GM23338 (cell line): ENCODE data around the gene DHX8. TPM values are rescaled to one million over a fixed set of nuclear protein-coding genes. Genes with fewer than 3 reads are reported as not detected.

Experiments
- EZH2phosphoT487 ChIP-seq: fragments of 200-600 bp; sonication (generic); IDR thresholded peaks from one replicate; pipeline ENCODE4 v1.8.1; 2018; ENCODE audit warnings: antibody characterized with exemption; ENCODE audit not compliant: unreplicated experiment
- JUNB ChIP-seq: IDR thresholded peaks from one replicate; pipeline ENCODE4 v1.6.1; 2016; ENCODE audit warnings: antibody characterized with exemption; ENCODE audit not compliant: unreplicated experiment
- STAT1 ChIP-seq: IDR thresholded peaks from one replicate; pipeline ENCODE4 v1.6.1; 2016; ENCODE audit warnings: antibody characterized with exemption; ENCODE audit not compliant: unreplicated experiment
- ZNF114 ChIP-seq: fragments of 250-450 bp; sonication (Bioruptor Pico); IDR thresholded peaks from 2 replicates; pipeline ENCODE4 v1.5.0; 2020; ENCODE audit warnings: mild to moderate bottlenecking, moderate library complexity
- ZNF331 ChIP-seq: fragments of 250-450 bp; sonication (Bioruptor Pico); IDR thresholded peaks from 2 replicates; pipeline ENCODE4 v1.5.0; 2020; ENCODE audit warnings: low read depth, mild to moderate bottlenecking, moderate library complexity
- polyA plus RNA-seq: library from polyadenylated mRNA; unstranded; fragments of >200 nt; fragmentation: Nextera tagmentation; extraction: Ambion mirVana; gene quantifications from 2 replicates; pipeline ENCODE4 v1.2.1, GENCODE V29; 2016
- total RNA-seq: library from RNA; depleted of rRNA; stranded (reverse); fragments of >200 nt; shearing (Covaris generic); gene quantifications from 2 replicates; pipeline ENCODE4 v1.2.3, GENCODE V29; 2014
- TF ChIP-seq, protein P1 (sequence below): fragments of 250-450 bp; sonication (Bioruptor Pico); IDR thresholded peaks from 2 replicates; pipeline ENCODE4 v1.5.0; 2020; ENCODE audit warnings: mild to moderate bottlenecking, moderate library complexity
- TF ChIP-seq, protein P2 (sequence below): IDR thresholded peaks from one replicate; pipeline ENCODE4 v1.6.1; 2018; ENCODE audit warnings: antibody characterized with exemption; ENCODE audit not compliant: unreplicated experiment
- TF ChIP-seq, protein P3 (sequence below), 2 experiments: fragments of 200-600 bp in 1 of 2; sonication (generic) in 1 of 2; conservative IDR thresholded peaks; 2 replicates each; pipeline versions ENCODE4 v1.5.1 to v1.6.1; 2016 to 2017; ENCODE audit warnings: antibody characterized with exemption in 2 of 2, low read depth in 2 of 2, mild to moderate bottlenecking in 2 of 2, moderate library complexity in 1 of 2

The DHX8 gene
- total and polyA plus RNA-seq, 2 experiments from 2014 or later: 35.3 to 81.1 TPM

DNA sequence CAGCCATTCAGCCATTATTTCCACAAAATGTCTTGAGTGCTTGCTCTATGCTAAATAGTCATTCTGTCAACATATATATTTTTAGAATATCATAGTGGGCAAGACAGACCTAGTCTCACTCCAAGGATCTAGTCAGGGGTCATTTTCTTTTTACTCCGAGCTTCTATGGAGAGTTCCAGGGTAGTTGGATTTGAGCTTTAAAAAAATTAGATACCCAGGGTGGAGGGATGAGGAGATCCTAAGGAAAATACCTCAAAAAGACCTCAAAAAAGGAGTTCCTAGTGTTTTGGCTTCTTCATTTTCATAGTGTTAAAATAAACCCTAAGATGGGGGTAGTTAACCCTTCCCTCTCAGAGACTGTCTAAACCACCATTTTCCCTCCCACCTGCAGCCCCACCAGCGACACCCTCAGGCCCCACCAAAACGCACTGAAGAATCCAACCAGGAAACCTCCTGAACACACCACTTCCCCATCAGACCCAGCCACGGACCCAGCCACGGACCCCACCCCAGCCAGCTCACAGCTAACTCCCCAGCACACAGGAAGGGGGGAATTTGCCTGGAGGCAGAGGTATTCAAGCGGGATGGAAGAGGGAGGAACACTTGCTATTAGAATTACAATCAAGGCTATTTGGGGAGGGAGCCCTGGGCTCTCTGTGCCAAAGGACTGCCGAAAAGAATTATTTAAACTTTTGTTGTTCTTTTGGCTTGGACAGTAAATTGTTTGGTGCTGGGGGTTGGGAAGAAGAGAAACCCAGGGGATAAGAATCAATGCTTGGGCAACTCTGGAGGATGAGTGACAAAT, 60.2 kb downstream of the DHX8 start (continued):
- TF ChIP-seq, protein P1, sequence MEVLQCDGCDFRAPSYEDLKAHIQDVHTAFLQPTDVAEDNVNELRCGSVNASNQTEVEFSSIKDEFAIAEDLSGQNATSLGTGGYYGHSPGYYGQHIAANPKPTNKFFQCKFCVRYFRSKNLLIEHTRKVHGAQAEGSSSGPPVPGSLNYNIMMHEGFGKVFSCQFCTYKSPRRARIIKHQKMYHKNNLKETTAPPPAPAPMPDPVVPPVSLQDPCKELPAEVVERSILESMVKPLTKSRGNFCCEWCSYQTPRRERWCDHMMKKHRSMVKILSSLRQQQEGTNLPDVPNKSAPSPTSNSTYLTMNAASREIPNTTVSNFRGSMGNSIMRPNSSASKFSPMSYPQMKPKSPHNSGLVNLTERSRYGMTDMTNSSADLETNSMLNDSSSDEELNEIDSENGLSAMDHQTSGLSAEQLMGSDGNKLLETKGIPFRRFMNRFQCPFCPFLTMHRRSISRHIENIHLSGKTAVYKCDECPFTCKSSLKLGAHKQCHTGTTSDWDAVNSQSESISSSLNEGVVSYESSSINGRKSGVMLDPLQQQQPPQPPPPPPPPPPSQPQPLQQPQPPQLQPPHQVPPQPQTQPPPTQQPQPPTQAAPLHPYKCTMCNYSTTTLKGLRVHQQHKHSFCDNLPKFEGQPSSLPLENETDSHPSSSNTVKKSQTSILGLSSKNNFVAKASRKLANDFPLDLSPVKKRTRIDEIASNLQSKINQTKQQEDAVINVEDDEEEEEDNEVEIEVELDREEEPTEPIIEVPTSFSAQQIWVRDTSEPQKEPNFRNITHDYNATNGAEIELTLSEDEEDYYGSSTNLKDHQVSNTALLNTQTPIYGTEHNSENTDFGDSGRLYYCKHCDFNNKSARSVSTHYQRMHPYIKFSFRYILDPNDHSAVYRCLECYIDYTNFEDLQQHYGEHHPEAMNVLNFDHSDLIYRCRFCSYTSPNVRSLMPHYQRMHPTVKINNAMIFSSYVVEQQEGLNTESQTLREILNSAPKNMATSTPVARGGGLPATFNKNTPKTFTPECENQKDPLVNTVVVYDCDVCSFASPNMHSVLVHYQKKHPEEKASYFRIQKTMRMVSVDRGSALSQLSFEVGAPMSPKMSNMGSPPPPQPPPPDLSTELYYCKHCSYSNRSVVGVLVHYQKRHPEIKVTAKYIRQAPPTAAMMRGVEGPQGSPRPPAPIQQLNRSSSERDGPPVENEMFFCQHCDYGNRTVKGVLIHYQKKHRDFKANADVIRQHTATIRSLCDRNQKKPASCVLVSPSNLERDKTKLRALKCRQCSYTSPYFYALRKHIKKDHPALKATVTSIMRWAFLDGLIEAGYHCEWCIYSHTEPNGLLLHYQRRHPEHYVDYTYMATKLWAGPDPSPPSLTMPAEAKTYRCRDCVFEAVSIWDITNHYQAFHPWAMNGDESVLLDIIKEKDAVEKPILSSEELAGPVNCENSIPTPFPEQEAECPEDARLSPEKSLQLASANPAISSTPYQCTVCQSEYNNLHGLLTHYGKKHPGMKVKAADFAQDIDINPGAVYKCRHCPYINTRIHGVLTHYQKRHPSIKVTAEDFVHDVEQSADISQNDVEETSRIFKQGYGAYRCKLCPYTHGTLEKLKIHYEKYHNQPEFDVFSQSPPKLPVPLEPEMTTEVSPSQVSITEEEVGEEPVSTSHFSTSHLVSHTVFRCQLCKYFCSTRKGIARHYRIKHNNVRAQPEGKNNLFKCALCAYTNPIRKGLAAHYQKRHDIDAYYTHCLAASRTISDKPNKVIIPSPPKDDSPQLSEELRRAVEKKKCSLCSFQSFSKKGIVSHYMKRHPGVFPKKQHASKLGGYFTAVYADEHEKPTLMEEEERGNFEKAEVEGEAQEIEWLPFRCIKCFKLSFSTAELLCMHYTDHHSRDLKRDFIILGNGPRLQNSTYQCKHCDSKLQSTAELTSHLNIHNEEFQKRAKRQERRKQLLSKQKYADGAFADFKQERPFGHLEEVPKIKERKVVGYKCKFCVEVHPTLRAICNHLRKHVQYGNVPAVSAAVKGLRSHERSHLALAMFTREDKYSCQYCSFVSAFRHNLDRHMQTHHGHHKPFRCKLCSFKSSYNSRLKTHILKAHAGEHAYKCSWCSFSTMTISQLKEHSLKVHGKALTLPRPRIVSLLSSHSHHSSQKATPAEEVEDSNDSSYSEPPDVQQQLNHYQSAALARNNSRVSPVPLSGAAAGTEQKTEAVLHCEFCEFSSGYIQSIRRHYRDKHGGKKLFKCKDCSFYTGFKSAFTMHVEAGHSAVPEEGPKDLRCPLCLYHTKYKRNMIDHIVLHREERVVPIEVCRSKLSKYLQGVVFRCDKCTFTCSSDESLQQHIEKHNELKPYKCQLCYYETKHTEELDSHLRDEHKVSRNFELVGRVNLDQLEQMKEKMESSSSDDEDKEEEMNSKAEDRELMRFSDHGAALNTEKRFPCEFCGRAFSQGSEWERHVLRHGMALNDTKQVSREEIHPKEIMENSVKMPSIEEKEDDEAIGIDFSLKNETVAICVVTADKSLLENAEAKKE (CRISPR knock-in tag): no peak
- TF ChIP-seq JUNB (no peak), ZNF331 (CRISPR knock-in tag) (no peak), EZH2phosphoT487 (no peak), ZNF114 (CRISPR knock-in tag) (no peak), STAT1 (no peak)
- TF ChIP-seq, protein P2, sequence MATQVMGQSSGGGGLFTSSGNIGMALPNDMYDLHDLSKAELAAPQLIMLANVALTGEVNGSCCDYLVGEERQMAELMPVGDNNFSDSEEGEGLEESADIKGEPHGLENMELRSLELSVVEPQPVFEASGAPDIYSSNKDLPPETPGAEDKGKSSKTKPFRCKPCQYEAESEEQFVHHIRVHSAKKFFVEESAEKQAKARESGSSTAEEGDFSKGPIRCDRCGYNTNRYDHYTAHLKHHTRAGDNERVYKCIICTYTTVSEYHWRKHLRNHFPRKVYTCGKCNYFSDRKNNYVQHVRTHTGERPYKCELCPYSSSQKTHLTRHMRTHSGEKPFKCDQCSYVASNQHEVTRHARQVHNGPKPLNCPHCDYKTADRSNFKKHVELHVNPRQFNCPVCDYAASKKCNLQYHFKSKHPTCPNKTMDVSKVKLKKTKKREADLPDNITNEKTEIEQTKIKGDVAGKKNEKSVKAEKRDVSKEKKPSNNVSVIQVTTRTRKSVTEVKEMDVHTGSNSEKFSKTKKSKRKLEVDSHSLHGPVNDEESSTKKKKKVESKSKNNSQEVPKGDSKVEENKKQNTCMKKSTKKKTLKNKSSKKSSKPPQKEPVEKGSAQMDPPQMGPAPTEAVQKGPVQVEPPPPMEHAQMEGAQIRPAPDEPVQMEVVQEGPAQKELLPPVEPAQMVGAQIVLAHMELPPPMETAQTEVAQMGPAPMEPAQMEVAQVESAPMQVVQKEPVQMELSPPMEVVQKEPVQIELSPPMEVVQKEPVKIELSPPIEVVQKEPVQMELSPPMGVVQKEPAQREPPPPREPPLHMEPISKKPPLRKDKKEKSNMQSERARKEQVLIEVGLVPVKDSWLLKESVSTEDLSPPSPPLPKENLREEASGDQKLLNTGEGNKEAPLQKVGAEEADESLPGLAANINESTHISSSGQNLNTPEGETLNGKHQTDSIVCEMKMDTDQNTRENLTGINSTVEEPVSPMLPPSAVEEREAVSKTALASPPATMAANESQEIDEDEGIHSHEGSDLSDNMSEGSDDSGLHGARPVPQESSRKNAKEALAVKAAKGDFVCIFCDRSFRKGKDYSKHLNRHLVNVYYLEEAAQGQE: no peak
- TF ChIP-seq, protein P3, sequence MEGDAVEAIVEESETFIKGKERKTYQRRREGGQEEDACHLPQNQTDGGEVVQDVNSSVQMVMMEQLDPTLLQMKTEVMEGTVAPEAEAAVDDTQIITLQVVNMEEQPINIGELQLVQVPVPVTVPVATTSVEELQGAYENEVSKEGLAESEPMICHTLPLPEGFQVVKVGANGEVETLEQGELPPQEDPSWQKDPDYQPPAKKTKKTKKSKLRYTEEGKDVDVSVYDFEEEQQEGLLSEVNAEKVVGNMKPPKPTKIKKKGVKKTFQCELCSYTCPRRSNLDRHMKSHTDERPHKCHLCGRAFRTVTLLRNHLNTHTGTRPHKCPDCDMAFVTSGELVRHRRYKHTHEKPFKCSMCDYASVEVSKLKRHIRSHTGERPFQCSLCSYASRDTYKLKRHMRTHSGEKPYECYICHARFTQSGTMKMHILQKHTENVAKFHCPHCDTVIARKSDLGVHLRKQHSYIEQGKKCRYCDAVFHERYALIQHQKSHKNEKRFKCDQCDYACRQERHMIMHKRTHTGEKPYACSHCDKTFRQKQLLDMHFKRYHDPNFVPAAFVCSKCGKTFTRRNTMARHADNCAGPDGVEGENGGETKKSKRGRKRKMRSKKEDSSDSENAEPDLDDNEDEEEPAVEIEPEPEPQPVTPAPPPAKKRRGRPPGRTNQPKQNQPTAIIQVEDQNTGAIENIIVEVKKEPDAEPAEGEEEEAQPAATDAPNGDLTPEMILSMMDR (conservative IDR thresholded peaks at IDR 0.05; ENCODE audit: low read depth in 2 of 2): peak; percentile 13 to 32; a peak in 2 of 4 replicates
